PC-9 (cell line): ENCODE measurements around the gene PTPN1.

Experiments
- EZH2 ChIP-seq: fragments of 200-600 bp; sonication (generic); IDR thresholded peaks from 2 replicates; pipeline ENCODE4 v1.8.0; 2017; ENCODE audit warnings: antibody characterized with exemption, low read depth
- TF ChIP-seq, protein P1 (sequence below): fragments of 200-600 bp; sonication (generic); conservative IDR thresholded peaks from 2 replicates; pipeline ENCODE4 v1.6.1; 2017; ENCODE audit warnings: mixed run types, antibody characterized with exemption, mild to moderate bottlenecking, moderate library complexity

- no peak for TF ChIP-seq EZH2
- TF ChIP-seq, protein P1, sequence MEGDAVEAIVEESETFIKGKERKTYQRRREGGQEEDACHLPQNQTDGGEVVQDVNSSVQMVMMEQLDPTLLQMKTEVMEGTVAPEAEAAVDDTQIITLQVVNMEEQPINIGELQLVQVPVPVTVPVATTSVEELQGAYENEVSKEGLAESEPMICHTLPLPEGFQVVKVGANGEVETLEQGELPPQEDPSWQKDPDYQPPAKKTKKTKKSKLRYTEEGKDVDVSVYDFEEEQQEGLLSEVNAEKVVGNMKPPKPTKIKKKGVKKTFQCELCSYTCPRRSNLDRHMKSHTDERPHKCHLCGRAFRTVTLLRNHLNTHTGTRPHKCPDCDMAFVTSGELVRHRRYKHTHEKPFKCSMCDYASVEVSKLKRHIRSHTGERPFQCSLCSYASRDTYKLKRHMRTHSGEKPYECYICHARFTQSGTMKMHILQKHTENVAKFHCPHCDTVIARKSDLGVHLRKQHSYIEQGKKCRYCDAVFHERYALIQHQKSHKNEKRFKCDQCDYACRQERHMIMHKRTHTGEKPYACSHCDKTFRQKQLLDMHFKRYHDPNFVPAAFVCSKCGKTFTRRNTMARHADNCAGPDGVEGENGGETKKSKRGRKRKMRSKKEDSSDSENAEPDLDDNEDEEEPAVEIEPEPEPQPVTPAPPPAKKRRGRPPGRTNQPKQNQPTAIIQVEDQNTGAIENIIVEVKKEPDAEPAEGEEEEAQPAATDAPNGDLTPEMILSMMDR = no peak
These were observed 42.8 kb downstream of the PTPN1 start for GRCh38 chr20:50552979-50553378.
